GM10266 (cell line): Measurements from ENCODE around the gene SLC25A43.
"Not testable (repeated sequence)": the region's sequence is repeated elsewhere in the genome, so short reads cannot be mapped to it uniquely, and the experiment has no call there.

Experiments
- DNase-seq: peaks from one replicate; pipeline ENCODE4 v3.0.0; 2012; ENCODE audit errors: extremely low spot score
- CTCF ChIP-seq: IDR thresholded peaks from 2 replicates; pipeline ENCODE4 v1.5.1; 2012; ENCODE audit warnings: mild to moderate bottlenecking, low read depth; ENCODE audit not compliant: control insufficient read depth, insufficient read depth; ENCODE audit errors: missing control alignments

SLC25A43 gene

GRCh38 chrX:119478504-119478903 lies 79.4 kb downstream of the SLC25A43 start:
- TF ChIP-seq CTCF = no peak
- no peak for DNase-seq

- TF ChIP-seq CTCF = no peak
- DNase-seq = no peak
Measured at GRCh38 chrX:119479845-119480244, 80.7 kb downstream of the SLC25A43 start.

GRCh38 chrX:119481323-119481801 lies 82.2 kb downstream of the SLC25A43 start:
- TF ChIP-seq CTCF = no peak
- DNase-seq = no peak

- DNase-seq = no peak
- TF ChIP-seq CTCF = no peak
Measured at GRCh38 chrX:119482041-119482440, 82.9 kb downstream of the SLC25A43 start.

- peak; percentile 82 for TF ChIP-seq CTCF
- peak; percentile 66 for DNase-seq
Measured at GRCh38 chrX:119482481-119483480, 83.6 kb downstream of the SLC25A43 start.

- TF ChIP-seq CTCF = no peak
- DNase-seq = no peak
Measured at GRCh38 chrX:119486745-119487144, 87.6 kb downstream of the SLC25A43 start.

- not testable (repeated sequence) for DNase-seq
Measured at GRCh38 chrX:119487766-119488165, 88.6 kb downstream of the SLC25A43 start.
